B cell (primary cell): ENCODE results near the gene CFAP100. TPM values are rescaled to one million over a fixed set of nuclear protein-coding genes. Genes with fewer than 3 reads are reported as not detected.

Experiments
- ATAC-seq: fragments of 200-7000 bp; cut with Tn5 transposase; one replicate; pipeline ENCODE4 v1.10.0; 2021; ENCODE audit warnings: low read depth, mild to moderate bottlenecking, moderate number of reproducible peaks, moderate library complexity
- CTCF ChIA-PET: fragments of 350-600 bp; sonication (Branson Sonifier 250); formaldehyde crosslinking; loops from one replicate; lab custom pipeline; 2021; ENCODE audit warnings: antibody characterized with exemption, inconsistent platforms; lab: Charles Lee
- POLR2A ChIA-PET: fragments of 350-600 bp; sonication (Branson Sonifier 250); formaldehyde crosslinking; loops from one replicate; lab custom pipeline; 2021; ENCODE audit warnings: antibody characterized with exemption; lab: Charles Lee
- DNase-seq: peaks from one replicate; pipeline ENCODE4 v3.0.0; 2013
- H2AFZ ChIP-seq: 2 replicates; pipeline ENCODE4 v1.6.1; 2012; ENCODE audit warnings: mild to moderate bottlenecking, low read depth, low read length; ENCODE audit not compliant: insufficient read depth, poor library complexity, severe bottlenecking
- H3K27ac ChIP-seq, 2 donors: 1 replicate in 1 of 2; 2 replicates in 1 of 2; pipeline ENCODE4 v1.5.1; 2012 to 2013; ENCODE audit warnings: low read length in 2 of 2, mild to moderate bottlenecking in 2 of 2, moderate library complexity in 1 of 2
- H3K27me3 ChIP-seq, 4 experiments: fragments of 200-600 bp in 1 of 4; sonication (generic) in 1 of 4; replicated peaks in 1 of 4; 1 replicate in 2 of 4; 2 replicates in 2 of 4; pipeline versions ENCODE4 v1.6.1 to v1.7.0; 2013 to 2016; ENCODE audit warnings: low read length in 3 of 4, mild to moderate bottlenecking in 2 of 4, mixed read lengths in 1 of 4, moderate library complexity in 1 of 4; ENCODE audit not compliant: insufficient read depth in 4 of 4, control insufficient read depth in 3 of 4; ENCODE audit errors: control extremely low read depth in 1 of 4
- H3K36me3 ChIP-seq, 2 experiments: replicated peaks in 1 of 2; 1 replicate in 1 of 2; 2 replicates in 1 of 2; pipeline versions ENCODE4 v1.6.1 to v1.7.1; 2013; ENCODE audit warnings: low read length in 1 of 2; ENCODE audit not compliant: insufficient read depth in 2 of 2, control insufficient read depth in 1 of 2; ENCODE audit errors: control extremely low read depth in 1 of 2, extremely low read depth in 1 of 2
- H3K4me1 ChIP-seq, 2 donors: fragments of 200-600 bp in 1 of 2; sonication (generic) in 1 of 2; 1 replicate in 1 of 2; 2 replicates in 1 of 2; pipeline versions ENCODE4 v1.5.1 to v1.6.1; 2013 to 2017; ENCODE audit warnings: low read length in 2 of 2; ENCODE audit not compliant: control insufficient read depth in 2 of 2, insufficient read depth in 2 of 2
- H3K4me2 ChIP-seq: replicated peaks from 2 replicates; pipeline ENCODE3; 2012; ENCODE audit warnings: mild to moderate bottlenecking, low read depth, low read length; ENCODE audit not compliant: poor library complexity, severe bottlenecking
- H3K4me3 ChIP-seq, 5 experiments: fragments of 200-600 bp in 1 of 5; sonication (generic) in 1 of 5; 1 replicate in 3 of 5; 2 replicates in 2 of 5; pipeline versions ENCODE4 v1.5.1 to v1.7.0; 2011 to 2016; ENCODE audit warnings: low read length in 4 of 5, mild to moderate bottlenecking in 4 of 5, low read depth in 2 of 5, control low read depth in 1 of 5, moderate library complexity in 1 of 5; ENCODE audit not compliant: insufficient read depth in 1 of 5; ENCODE audit errors: control extremely low read depth in 1 of 5, extremely low read depth in 1 of 5
- H3K79me2 ChIP-seq: fragments of 200-600 bp; sonication (generic); one replicate; pipeline ENCODE4 v1.6.0; 2016; ENCODE audit warnings: low read length; ENCODE audit not compliant: control insufficient read depth, insufficient read depth
- H3K9ac ChIP-seq: fragments of 200-600 bp; sonication (generic); 2 replicates; pipeline ENCODE4 v1.6.1; 2017; ENCODE audit warnings: mild to moderate bottlenecking, low read length, moderate library complexity
- H3K9me3 ChIP-seq, 3 donors: one replicate each; pipeline versions ENCODE4 v1.6.1 to v1.7.1; 2013; ENCODE audit warnings: low read length in 2 of 3; ENCODE audit not compliant: control insufficient read depth in 2 of 3, insufficient read depth in 1 of 3; ENCODE audit errors: control extremely low read depth in 1 of 3
- H4K20me1 ChIP-seq: 2 replicates; pipeline ENCODE4 v1.6.0; 2012; ENCODE audit warnings: mild to moderate bottlenecking, low read length; ENCODE audit not compliant: insufficient read depth, control insufficient read depth, poor library complexity, severe bottlenecking
- H3K27ac Mint-ChIP-seq: one replicate; pipeline ENCODE4 v1.8.0; 2021; ENCODE audit warnings: mixed read lengths
- H3K27me3 Mint-ChIP-seq: one replicate; pipeline ENCODE4 v1.8.0; 2021; ENCODE audit warnings: mixed read lengths
- H3K4me1 Mint-ChIP-seq: one replicate; pipeline ENCODE4 v1.8.0; 2021; ENCODE audit warnings: mixed read lengths
- H3K4me3 Mint-ChIP-seq: one replicate; pipeline ENCODE4 v1.8.0; 2021; ENCODE audit warnings: mixed read lengths
- H3K9me3 Mint-ChIP-seq: one replicate; pipeline ENCODE4 v1.8.0; 2022; ENCODE audit warnings: mixed read lengths; ENCODE audit not compliant: insufficient read depth
- CTCF ChIP-seq: fragments of 200-600 bp; IDR thresholded peaks from one replicate; pipeline ENCODE4 v1.8.0; 2022; ENCODE audit warnings: antibody characterized with exemption, mild to moderate bottlenecking
- EZH2 ChIP-seq: IDR thresholded peaks from 2 replicates; pipeline ENCODE4 v1.6.1; 2012; ENCODE audit warnings: borderline replicate concordance, low read depth, mild to moderate bottlenecking, moderate library complexity, low read length; ENCODE audit not compliant: insufficient read depth, poor library complexity, severe bottlenecking
- WGBS: methylation state at CpG from one replicate; pipeline ENCODE4 v1.1.5; 2013; ENCODE audit warnings: missing lambda C conversion rate; ENCODE audit not compliant: insufficient coverage; 5-methylcytosine and 5-hydroxymethylcytosine counted together
- intact Hi-C: fragments of 100-400 bp; cut with micrococcal nuclease; formaldehyde crosslinking; loops from one replicate; pipeline ENCODE4 v1.10.0; 2022
- polyA plus RNA-seq: library from polyadenylated mRNA; depleted of rRNA; stranded (reverse); fragments of >200 nt; gene quantifications from 2 replicates; pipeline ENCODE4 v1.2.3, GENCODE V29; 2012
- total RNA-seq, 2 donors: library from RNA; stranded (reverse); fragments of 120-200 nt in 1 of 2; gene quantifications; 1 replicate in 1 of 2; 2 replicates in 1 of 2; pipeline versions ENCODE4 v1.2.3 to v1.2.4, GENCODE V29; 2013 to 2022

Gene CFAP100
- total and polyA plus RNA-seq, 2 donors (not counting 1 experiment from before 2014, with no cell fraction given), result not detected

- Histone ChIP-seq H3K36me3 (no peaks in the 10 kb centered on the region), H2AFZ (no peak overlapping the region), H3K4me3 (no peak overlapping the region), H3K27ac (no peak overlapping the region), H3K4me2 (no peak overlapping the region), H3K9ac (no peak overlapping the region), H4K20me1 (no peaks in the 10 kb centered on the region), H3K27me3 (no peaks in the 10 kb centered on the region), H3K4me1 (no peaks in the 10 kb centered on the region), H3K9me3 (no peaks in the 10 kb centered on the region), H3K79me2 (no peaks in the 10 kb centered on the region)
- TF ChIP-seq CTCF (no peak), EZH2 (no peak)
- H3K27me3 Mint-ChIP-seq, result no peaks in the 10 kb centered on the region
- ChIA-PET POLR2A (no interaction called here), CTCF (interaction anchor here (1.3 kb wide), 1 partner anchor 9 kb away, joined by 3 read pairs; the partner anchor contains the start of gene KLF15)
- 88% methylated on average over 6 of the region's 6 CpGs for WGBS
- H3K27ac Mint-ChIP-seq, result no peak overlapping the region
- H3K4me3 Mint-ChIP-seq, result no peak overlapping the region
- H3K9me3 Mint-ChIP-seq, result no peaks in the 10 kb centered on the region
- H3K4me1 Mint-ChIP-seq, result no peaks in the 10 kb centered on the region
- intact Hi-C loops, result no loop called here
- DNase-seq (no peak), ATAC-seq (no peak)
These were observed 45.6 kb upstream of the CFAP100 start for GRCh38 chr3:126349071-126349470.

GRCh38 chr3:126349611-126350501, 44.9 kb upstream of the CFAP100 start:
- POLR2A ChIA-PET, result no interaction called here
- H3K27ac ChIP-seq, result no peak overlapping the region
- H3K4me3 ChIP-seq, result no peak overlapping the region
- H3K9me3 ChIP-seq, result no peaks in the 10 kb centered on the region
- no peaks in the 10 kb centered on the region for H4K20me1 ChIP-seq
- no peak overlapping the region for H3K27ac Mint-ChIP-seq
- no peak for ATAC-seq
- H3K27me3 Mint-ChIP-seq, result no peaks in the 10 kb centered on the region
- H3K9ac ChIP-seq, result no peak overlapping the region
- H3K4me1 Mint-ChIP-seq, result no peaks in the 10 kb centered on the region
- TF ChIP-seq EZH2 (no peak), CTCF (no peak)
- intact Hi-C loops, result no loop called here
- CTCF ChIA-PET, result no interaction called here
- no peak overlapping the region for H2AFZ ChIP-seq
- no peaks in the 10 kb centered on the region for H3K9me3 Mint-ChIP-seq
- no peaks in the 10 kb centered on the region for H3K4me1 ChIP-seq
- no peak overlapping the region for H3K4me2 ChIP-seq
- H3K4me3 Mint-ChIP-seq, result no peak overlapping the region
- WGBS, result 65% methylated on average over 13 of the region's 15 CpGs
- H3K79me2 ChIP-seq, result no peaks in the 10 kb centered on the region
- H3K27me3 ChIP-seq, result peaks cover 0 to 5% (median under 1%) of the 10 kb centered on the region in 4 experiments
- no peak for DNase-seq
- no peaks in the 10 kb centered on the region for H3K36me3 ChIP-seq
